B cell (primary cell): ENCODE results near the gene ENOX1. TPM values are rescaled to one million over a fixed set of nuclear protein-coding genes. Genes with fewer than 3 reads are reported as not detected.

Experiments used
- ATAC-seq: fragments of 200-7000 bp; cut with Tn5 transposase; one replicate; pipeline ENCODE4 v1.10.0; 2021; ENCODE audit warnings: low read depth, mild to moderate bottlenecking, moderate number of reproducible peaks, moderate library complexity
- CTCF ChIA-PET: fragments of 350-600 bp; sonication (Branson Sonifier 250); formaldehyde crosslinking; loops from one replicate; lab custom pipeline; 2021; ENCODE audit warnings: antibody characterized with exemption, inconsistent platforms; lab: Charles Lee
- POLR2A ChIA-PET: fragments of 350-600 bp; sonication (Branson Sonifier 250); formaldehyde crosslinking; loops from one replicate; lab custom pipeline; 2021; ENCODE audit warnings: antibody characterized with exemption; lab: Charles Lee
- DNase-seq: peaks from one replicate; pipeline ENCODE4 v3.0.0; 2013
- H2AFZ ChIP-seq: 2 replicates; pipeline ENCODE4 v1.6.1; 2012; ENCODE audit warnings: mild to moderate bottlenecking, low read depth, low read length; ENCODE audit not compliant: insufficient read depth, poor library complexity, severe bottlenecking
- H3K27ac ChIP-seq, 2 donors: 1 replicate in 1 of 2; 2 replicates in 1 of 2; pipeline ENCODE4 v1.5.1; 2012 to 2013; ENCODE audit warnings: low read length in 2 of 2, mild to moderate bottlenecking in 2 of 2, moderate library complexity in 1 of 2
- H3K27me3 ChIP-seq, 4 experiments: fragments of 200-600 bp in 1 of 4; sonication (generic) in 1 of 4; replicated peaks in 1 of 4; 1 replicate in 2 of 4; 2 replicates in 2 of 4; pipeline versions ENCODE4 v1.6.1 to v1.7.0; 2013 to 2016; ENCODE audit warnings: low read length in 3 of 4, mild to moderate bottlenecking in 2 of 4, mixed read lengths in 1 of 4, moderate library complexity in 1 of 4; ENCODE audit not compliant: insufficient read depth in 4 of 4, control insufficient read depth in 3 of 4; ENCODE audit errors: control extremely low read depth in 1 of 4
- H3K36me3 ChIP-seq, 2 experiments: replicated peaks in 1 of 2; 1 replicate in 1 of 2; 2 replicates in 1 of 2; pipeline versions ENCODE4 v1.6.1 to v1.7.1; 2013; ENCODE audit warnings: low read length in 1 of 2; ENCODE audit not compliant: insufficient read depth in 2 of 2, control insufficient read depth in 1 of 2; ENCODE audit errors: control extremely low read depth in 1 of 2, extremely low read depth in 1 of 2
- H3K4me1 ChIP-seq, 2 donors: fragments of 200-600 bp in 1 of 2; sonication (generic) in 1 of 2; 1 replicate in 1 of 2; 2 replicates in 1 of 2; pipeline versions ENCODE4 v1.5.1 to v1.6.1; 2013 to 2017; ENCODE audit warnings: low read length in 2 of 2; ENCODE audit not compliant: control insufficient read depth in 2 of 2, insufficient read depth in 2 of 2
- H3K4me2 ChIP-seq: replicated peaks from 2 replicates; pipeline ENCODE3; 2012; ENCODE audit warnings: mild to moderate bottlenecking, low read depth, low read length; ENCODE audit not compliant: poor library complexity, severe bottlenecking
- H3K4me3 ChIP-seq, 5 experiments: fragments of 200-600 bp in 1 of 5; sonication (generic) in 1 of 5; 1 replicate in 3 of 5; 2 replicates in 2 of 5; pipeline versions ENCODE4 v1.5.1 to v1.7.0; 2011 to 2016; ENCODE audit warnings: low read length in 4 of 5, mild to moderate bottlenecking in 4 of 5, low read depth in 2 of 5, control low read depth in 1 of 5, moderate library complexity in 1 of 5; ENCODE audit not compliant: insufficient read depth in 1 of 5; ENCODE audit errors: control extremely low read depth in 1 of 5, extremely low read depth in 1 of 5
- H3K79me2 ChIP-seq: fragments of 200-600 bp; sonication (generic); one replicate; pipeline ENCODE4 v1.6.0; 2016; ENCODE audit warnings: low read length; ENCODE audit not compliant: control insufficient read depth, insufficient read depth
- H3K9ac ChIP-seq: fragments of 200-600 bp; sonication (generic); 2 replicates; pipeline ENCODE4 v1.6.1; 2017; ENCODE audit warnings: mild to moderate bottlenecking, low read length, moderate library complexity
- H3K9me3 ChIP-seq, 3 donors: one replicate each; pipeline versions ENCODE4 v1.6.1 to v1.7.1; 2013; ENCODE audit warnings: low read length in 2 of 3; ENCODE audit not compliant: control insufficient read depth in 2 of 3, insufficient read depth in 1 of 3; ENCODE audit errors: control extremely low read depth in 1 of 3
- H4K20me1 ChIP-seq: 2 replicates; pipeline ENCODE4 v1.6.0; 2012; ENCODE audit warnings: mild to moderate bottlenecking, low read length; ENCODE audit not compliant: insufficient read depth, control insufficient read depth, poor library complexity, severe bottlenecking
- H3K27ac Mint-ChIP-seq: one replicate; pipeline ENCODE4 v1.8.0; 2021; ENCODE audit warnings: mixed read lengths
- H3K27me3 Mint-ChIP-seq: one replicate; pipeline ENCODE4 v1.8.0; 2021; ENCODE audit warnings: mixed read lengths
- H3K4me1 Mint-ChIP-seq: one replicate; pipeline ENCODE4 v1.8.0; 2021; ENCODE audit warnings: mixed read lengths
- H3K4me3 Mint-ChIP-seq: one replicate; pipeline ENCODE4 v1.8.0; 2021; ENCODE audit warnings: mixed read lengths
- H3K9me3 Mint-ChIP-seq: one replicate; pipeline ENCODE4 v1.8.0; 2022; ENCODE audit warnings: mixed read lengths; ENCODE audit not compliant: insufficient read depth
- EZH2 ChIP-seq: IDR thresholded peaks from 2 replicates; pipeline ENCODE4 v1.6.1; 2012; ENCODE audit warnings: borderline replicate concordance, low read depth, mild to moderate bottlenecking, moderate library complexity, low read length; ENCODE audit not compliant: insufficient read depth, poor library complexity, severe bottlenecking
- WGBS: methylation state at CpG from one replicate; pipeline ENCODE4 v1.1.5; 2013; ENCODE audit warnings: missing lambda C conversion rate; ENCODE audit not compliant: insufficient coverage; 5-methylcytosine and 5-hydroxymethylcytosine counted together
- intact Hi-C: fragments of 100-400 bp; cut with micrococcal nuclease; formaldehyde crosslinking; loops from one replicate; pipeline ENCODE4 v1.10.0; 2022
- polyA plus RNA-seq: library from polyadenylated mRNA; depleted of rRNA; stranded (reverse); fragments of >200 nt; gene quantifications from 2 replicates; pipeline ENCODE4 v1.2.3, GENCODE V29; 2012
- total RNA-seq, 2 donors: library from RNA; stranded (reverse); fragments of 120-200 nt in 1 of 2; gene quantifications; 1 replicate in 1 of 2; 2 replicates in 1 of 2; pipeline versions ENCODE4 v1.2.3 to v1.2.4, GENCODE V29; 2013 to 2022
- TF ChIP-seq, protein P1 (sequence below): fragments of 200-600 bp; IDR thresholded peaks from one replicate; pipeline ENCODE4 v1.8.0; 2022; ENCODE audit warnings: antibody characterized with exemption, mild to moderate bottlenecking

Gene ENOX1
- total and polyA plus RNA-seq, 2 donors (not counting 1 experiment from before 2014, with no cell fraction given), result not detected

DNA sequence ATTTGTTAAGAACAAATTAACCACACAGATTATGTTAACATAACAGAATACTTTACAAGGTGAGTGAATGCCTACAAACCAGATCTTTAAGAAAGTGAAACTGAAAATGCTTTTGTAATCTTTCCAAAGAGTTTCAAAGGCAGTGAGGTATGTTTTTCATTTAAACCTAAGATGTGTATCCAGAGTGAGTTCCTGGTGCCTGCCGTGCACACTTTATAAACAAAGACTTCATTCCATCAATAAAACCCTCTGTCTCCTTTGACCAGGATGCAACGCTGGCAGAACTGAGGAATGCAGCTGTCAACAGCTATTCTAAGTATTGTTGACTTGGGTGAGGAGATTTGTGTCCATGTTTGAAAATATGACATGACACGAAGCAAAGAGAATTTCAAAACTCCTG is 418.8 kb downstream of the ENOX1 start:
- Histone ChIP-seq H3K9me3 (no peaks in the 10 kb centered on the region), H3K4me1 (peaks cover 0 to 5% of the 10 kb centered on the region in 2 donors), H3K79me2 (no peaks in the 10 kb centered on the region), H3K4me3 (peak overlapping the region in 1 of 5 experiments; percentile 7), H3K9ac (peak overlapping the region; percentile 19), H2AFZ (peak overlapping the region; percentile 66), H3K27me3 (no peaks in the 10 kb centered on the region), H3K36me3 (no peaks in the 10 kb centered on the region), H3K27ac (no peak overlapping the region), H3K4me2 (peak overlapping the region; percentile 39), H4K20me1 (no peaks in the 10 kb centered on the region)
- no peak overlapping the region for H3K27ac Mint-ChIP-seq
- no peak for TF ChIP-seq EZH2
- TF ChIP-seq, protein P1, sequence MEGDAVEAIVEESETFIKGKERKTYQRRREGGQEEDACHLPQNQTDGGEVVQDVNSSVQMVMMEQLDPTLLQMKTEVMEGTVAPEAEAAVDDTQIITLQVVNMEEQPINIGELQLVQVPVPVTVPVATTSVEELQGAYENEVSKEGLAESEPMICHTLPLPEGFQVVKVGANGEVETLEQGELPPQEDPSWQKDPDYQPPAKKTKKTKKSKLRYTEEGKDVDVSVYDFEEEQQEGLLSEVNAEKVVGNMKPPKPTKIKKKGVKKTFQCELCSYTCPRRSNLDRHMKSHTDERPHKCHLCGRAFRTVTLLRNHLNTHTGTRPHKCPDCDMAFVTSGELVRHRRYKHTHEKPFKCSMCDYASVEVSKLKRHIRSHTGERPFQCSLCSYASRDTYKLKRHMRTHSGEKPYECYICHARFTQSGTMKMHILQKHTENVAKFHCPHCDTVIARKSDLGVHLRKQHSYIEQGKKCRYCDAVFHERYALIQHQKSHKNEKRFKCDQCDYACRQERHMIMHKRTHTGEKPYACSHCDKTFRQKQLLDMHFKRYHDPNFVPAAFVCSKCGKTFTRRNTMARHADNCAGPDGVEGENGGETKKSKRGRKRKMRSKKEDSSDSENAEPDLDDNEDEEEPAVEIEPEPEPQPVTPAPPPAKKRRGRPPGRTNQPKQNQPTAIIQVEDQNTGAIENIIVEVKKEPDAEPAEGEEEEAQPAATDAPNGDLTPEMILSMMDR, result no peak
- intact Hi-C loops, result no loop called here
- ATAC-seq (no peak), DNase-seq (no peak)
- WGBS, result no CpG with 5 or more reads among the region's 3 CpGs
- ChIA-PET POLR2A (no interaction called here), CTCF (no interaction called here)
- peak overlapping the region; percentile 56 for H3K4me3 Mint-ChIP-seq
- no peaks in the 10 kb centered on the region for H3K9me3 Mint-ChIP-seq
- no peaks in the 10 kb centered on the region for H3K27me3 Mint-ChIP-seq
- H3K4me1 Mint-ChIP-seq, result peaks cover 8% of the 10 kb centered on the region

DNA sequence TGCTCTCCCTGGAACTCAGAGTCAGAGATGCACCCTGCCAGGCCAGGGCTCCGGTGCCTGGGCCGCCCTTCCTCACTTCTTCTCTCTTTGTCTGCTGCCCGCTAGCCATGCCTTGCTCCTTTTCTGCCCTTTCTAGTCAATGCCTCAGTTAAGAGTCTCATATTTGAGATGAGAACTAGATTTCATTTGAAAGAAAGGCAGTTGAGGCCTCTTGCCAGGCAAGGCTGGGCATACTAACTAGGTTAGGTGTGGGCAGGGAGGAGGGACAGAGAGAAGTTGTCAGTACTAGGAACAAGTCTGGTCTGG is 421.8 kb downstream of the ENOX1 start:
- POLR2A ChIA-PET, result no interaction called here
- peaks cover 8% of the 10 kb centered on the region for H3K4me1 Mint-ChIP-seq
- peaks cover 0 to 5% of the 10 kb centered on the region in 2 donors for H3K4me1 ChIP-seq
- H3K27ac ChIP-seq, result no peak overlapping the region
- no peaks in the 10 kb centered on the region for H3K9me3 ChIP-seq
- H3K36me3 ChIP-seq, result no peaks in the 10 kb centered on the region
- no peak overlapping the region for H3K27ac Mint-ChIP-seq
- WGBS, result no CpG with 5 or more reads among the region's 3 CpGs
- CTCF ChIA-PET, result no interaction called here
- intact Hi-C loops, result no loop called here
- no peak for TF ChIP-seq EZH2
- TF ChIP-seq, protein P1, result no peak
- no peak overlapping the region for H3K4me2 ChIP-seq
- H3K79me2 ChIP-seq, result no peaks in the 10 kb centered on the region
- DNase-seq, result no peak
- H3K9ac ChIP-seq, result no peak overlapping the region
- no peak overlapping the region for H3K4me3 ChIP-seq
- H3K4me3 Mint-ChIP-seq, result no peak overlapping the region
- H2AFZ ChIP-seq, result no peak overlapping the region
- no peaks in the 10 kb centered on the region for H3K27me3 Mint-ChIP-seq
- no peaks in the 10 kb centered on the region for H3K27me3 ChIP-seq
- no peaks in the 10 kb centered on the region for H4K20me1 ChIP-seq
- H3K9me3 Mint-ChIP-seq, result no peaks in the 10 kb centered on the region
- ATAC-seq, result no peak
